AG04449 (cell line): ENCODE data around the gene PPM1H.

Source experiments
- CTCF ChIA-PET: fragments of 350-600 bp; formaldehyde crosslinking; extraction: SDS; loops from one replicate; lab custom pipeline; 2021; ENCODE audit warnings: antibody characterized with exemption; lab: Yijun Ruan, JAX
- POLR2A ChIA-PET: fragments of 400-600, 350-600 bp; formaldehyde crosslinking; extraction: SDS; loops from one replicate; lab custom pipeline; 2020; ENCODE audit warnings: antibody characterized with exemption, inconsistent platforms; lab: Yijun Ruan, JAX
- DNase-seq: peaks from one replicate; pipeline ENCODE4 v3.0.0-alpha.2; 2010; ENCODE audit warnings: low read depth, low spot score
- H3K4me3 ChIP-seq: 2 replicates; pipeline ENCODE4 v1.5.1; 2011; ENCODE audit warnings: low read depth, mild to moderate bottlenecking, control low read depth, low read length
- TF ChIP-seq, protein P1 (sequence below): IDR thresholded peaks from one replicate; pipeline ENCODE4 v1.5.1; 2011; ENCODE audit warnings: mild to moderate bottlenecking, moderate library complexity, low read length, control low read depth, inconsistent platforms; ENCODE audit not compliant: insufficient read depth; ENCODE audit errors: missing control alignments

Gene PPM1H

DNA sequence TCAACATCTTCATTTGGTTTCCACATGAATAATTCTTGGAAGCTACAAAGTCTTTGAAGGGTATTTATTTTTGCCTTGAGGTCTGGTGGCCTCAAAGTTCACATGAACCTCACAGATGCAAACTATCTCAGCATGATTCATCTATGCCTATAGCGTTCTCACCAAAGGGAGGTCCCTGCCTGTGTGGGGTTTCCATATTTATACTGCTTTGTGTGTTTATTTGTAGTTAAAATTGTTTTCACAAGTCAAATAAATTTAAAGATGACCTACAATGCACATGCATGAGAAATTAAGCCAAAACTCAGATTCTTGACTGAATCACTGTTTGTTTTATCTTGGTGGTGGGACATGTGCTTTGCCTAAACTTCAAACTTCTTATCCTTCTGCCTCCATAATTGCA, 176.7 kb downstream of the PPM1H start:
- no peak overlapping the region for H3K4me3 ChIP-seq
- CTCF ChIA-PET = interaction anchor here (1.1 kb wide), 1 partner anchor 27 kb away, joined by 3 read pairs; no protein-coding TSS in a partner anchor
- POLR2A ChIA-PET = interaction anchor here (0.7 to 1.2 kb wide), 2 partner anchors 10 to 155 kb away, joined by 3 to 4 read pairs; no protein-coding TSS in a partner anchor
- DNase-seq = peak; percentile 57
- TF ChIP-seq, protein P1, sequence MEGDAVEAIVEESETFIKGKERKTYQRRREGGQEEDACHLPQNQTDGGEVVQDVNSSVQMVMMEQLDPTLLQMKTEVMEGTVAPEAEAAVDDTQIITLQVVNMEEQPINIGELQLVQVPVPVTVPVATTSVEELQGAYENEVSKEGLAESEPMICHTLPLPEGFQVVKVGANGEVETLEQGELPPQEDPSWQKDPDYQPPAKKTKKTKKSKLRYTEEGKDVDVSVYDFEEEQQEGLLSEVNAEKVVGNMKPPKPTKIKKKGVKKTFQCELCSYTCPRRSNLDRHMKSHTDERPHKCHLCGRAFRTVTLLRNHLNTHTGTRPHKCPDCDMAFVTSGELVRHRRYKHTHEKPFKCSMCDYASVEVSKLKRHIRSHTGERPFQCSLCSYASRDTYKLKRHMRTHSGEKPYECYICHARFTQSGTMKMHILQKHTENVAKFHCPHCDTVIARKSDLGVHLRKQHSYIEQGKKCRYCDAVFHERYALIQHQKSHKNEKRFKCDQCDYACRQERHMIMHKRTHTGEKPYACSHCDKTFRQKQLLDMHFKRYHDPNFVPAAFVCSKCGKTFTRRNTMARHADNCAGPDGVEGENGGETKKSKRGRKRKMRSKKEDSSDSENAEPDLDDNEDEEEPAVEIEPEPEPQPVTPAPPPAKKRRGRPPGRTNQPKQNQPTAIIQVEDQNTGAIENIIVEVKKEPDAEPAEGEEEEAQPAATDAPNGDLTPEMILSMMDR = no peak

DNA sequence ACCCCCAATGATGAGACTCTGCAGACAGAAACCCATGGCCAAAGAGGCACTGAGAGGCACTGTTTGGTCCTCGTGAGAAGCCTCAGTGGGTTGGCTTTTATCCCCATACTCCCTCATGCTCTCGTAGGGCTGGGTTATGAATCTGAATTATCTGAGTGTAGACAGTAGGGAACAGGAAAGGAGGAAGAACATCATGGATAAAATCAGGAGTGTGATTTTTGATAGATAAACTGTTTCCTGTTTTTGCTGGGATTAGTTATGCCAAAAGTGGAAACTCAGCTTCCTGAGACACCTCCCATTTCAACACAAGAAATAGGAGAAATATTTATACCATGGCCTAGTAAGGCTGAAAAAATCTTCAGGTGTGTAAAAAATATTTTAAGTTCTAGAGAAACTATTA, 177.9 kb downstream of the PPM1H start:
- DNase-seq = no peak
- TF ChIP-seq, protein P1 = no peak
- POLR2A ChIA-PET = interaction anchor here (1.2 kb wide), 1 partner anchor 153 kb away, joined by 4 read pairs; no protein-coding TSS in a partner anchor
- CTCF ChIA-PET = no interaction called here
- no peak overlapping the region for H3K4me3 ChIP-seq

DNA sequence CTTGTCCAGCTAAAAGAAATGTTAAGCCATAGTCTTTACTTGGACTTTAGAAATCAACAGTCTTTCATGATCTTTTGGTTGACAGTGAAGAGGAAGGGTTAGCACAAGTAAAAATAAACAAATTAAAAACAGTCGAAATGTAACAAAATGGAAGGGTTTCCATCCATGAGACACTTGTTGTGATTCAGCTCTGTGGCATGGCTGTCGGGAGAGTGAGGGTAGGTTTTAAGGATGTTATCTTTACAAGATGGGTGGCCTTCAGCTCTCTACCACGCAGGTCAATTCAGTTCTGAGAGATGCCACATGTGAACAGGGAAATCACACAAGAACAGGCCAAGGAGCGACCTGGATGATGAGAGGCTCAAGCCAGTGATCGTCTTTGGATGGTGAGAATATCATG, 180.2 kb downstream of the PPM1H start:
- no peak for DNase-seq
- CTCF ChIA-PET = no interaction called here
- POLR2A ChIA-PET = no interaction called here
- TF ChIP-seq, protein P1 = no peak
- H3K4me3 ChIP-seq = no peak overlapping the region

DNA sequence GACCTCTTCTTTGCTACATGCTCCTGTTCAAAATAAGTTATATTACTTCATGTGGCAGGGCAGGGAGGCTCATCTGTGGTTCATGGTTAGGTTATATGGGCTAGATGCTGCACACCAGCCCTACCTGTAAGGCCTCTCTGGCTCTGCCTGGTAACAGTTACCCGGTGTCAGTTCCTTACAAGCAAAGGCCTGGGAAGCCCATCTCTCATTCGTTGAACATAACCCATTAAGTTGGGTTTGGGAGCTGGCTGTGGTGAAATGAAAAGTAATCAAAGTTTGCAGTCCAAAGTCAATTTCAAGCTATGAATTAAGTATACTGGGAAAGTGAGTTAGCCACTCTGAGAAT, 183.2 kb downstream of the PPM1H start:
- no peak overlapping the region for H3K4me3 ChIP-seq
- no peak for DNase-seq
- ChIA-PET POLR2A (interaction anchor here (0.5 kb wide), 1 partner anchor 137 kb away, joined by 3 read pairs; no protein-coding TSS in a partner anchor), CTCF (no interaction called here)
- TF ChIP-seq, protein P1 = no peak

DNA sequence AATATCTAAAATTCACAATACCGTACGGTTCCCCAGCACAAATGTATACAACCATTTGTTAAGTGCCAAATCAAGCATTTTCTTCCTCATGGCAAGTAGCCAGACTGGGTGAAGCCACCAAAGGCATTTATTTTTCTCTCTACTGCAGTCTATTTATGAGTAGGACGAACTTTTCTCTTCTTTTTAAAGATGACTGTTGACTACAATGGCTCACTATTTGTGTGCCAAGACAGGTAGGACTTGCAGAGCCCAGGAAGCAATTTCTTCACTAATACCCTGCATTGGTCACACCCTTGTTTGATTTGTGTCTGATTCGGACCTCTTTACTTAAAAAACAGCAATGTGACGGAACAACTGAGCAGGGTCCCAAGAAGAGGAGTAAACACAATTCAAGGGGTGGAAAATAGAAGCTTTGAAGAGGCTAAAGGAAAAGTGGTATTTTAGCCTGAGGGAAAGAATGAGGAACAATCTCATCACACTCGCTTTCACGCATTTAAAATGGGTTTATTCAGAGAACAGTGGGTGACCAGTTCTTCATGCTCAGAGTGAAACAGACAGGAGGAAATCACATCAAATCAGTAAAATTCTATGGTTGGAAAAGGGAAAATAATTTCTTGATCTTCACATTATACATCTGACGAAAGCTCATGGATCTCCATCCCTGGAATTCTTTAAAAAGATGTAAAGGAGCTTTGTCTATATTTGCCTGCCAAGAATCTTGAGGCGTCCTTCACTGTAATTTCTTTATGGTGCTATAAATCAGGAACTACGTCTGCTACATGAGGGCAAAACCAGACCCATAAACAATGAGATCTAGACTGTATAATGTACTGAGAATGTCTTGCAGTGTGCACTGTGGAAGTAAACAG, 183.8 kb downstream of the PPM1H start:
- TF ChIP-seq, protein P1 = no peak
- CTCF ChIA-PET = no interaction called here
- no peak overlapping the region for H3K4me3 ChIP-seq
- POLR2A ChIA-PET = interaction anchor here (0.5 kb wide), 1 partner anchor 136 kb away, joined by 3 read pairs; no protein-coding TSS in a partner anchor
- DNase-seq = no peak

DNA sequence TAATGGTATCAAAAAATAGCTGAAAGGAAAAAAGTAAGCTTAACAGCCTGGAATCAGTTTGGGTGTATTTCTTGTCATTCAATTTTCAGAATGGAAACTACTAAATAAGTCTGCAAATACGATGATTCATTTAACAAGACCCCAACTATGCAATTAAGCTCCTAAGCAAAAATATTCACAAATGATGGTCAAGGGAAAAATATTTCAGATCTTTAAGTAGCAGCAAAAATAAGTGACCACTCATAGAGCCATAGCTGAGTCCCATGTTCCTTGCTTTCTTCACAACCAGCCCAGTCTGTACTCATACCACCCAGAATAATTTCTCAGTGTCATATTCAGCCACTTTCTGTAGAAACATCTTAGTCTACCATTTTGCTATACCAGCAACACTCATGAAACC, 185.4 kb downstream of the PPM1H start:
- CTCF ChIA-PET = no interaction called here
- TF ChIP-seq, protein P1 = no peak
- POLR2A ChIA-PET = interaction anchor here (1.6 kb wide), 1 partner anchor 147 kb away, joined by 3 read pairs; no protein-coding TSS in a partner anchor
- DNase-seq = no peak
- H3K4me3 ChIP-seq = no peak overlapping the region
